A673 (cell line): ENCODE measurements around the gene NLN. TPM values are rescaled to one million over a fixed set of nuclear protein-coding genes. Genes with fewer than 3 reads are reported as not detected.

ENCODE experiments used
- BruUV-seq: library from RNA; stranded (reverse); fragments of 400-500 nt; replicated peaks from 2 replicates; lab custom pipeline; 2021; lab: Mats Ljungman, UMichigan
- CTCF ChIA-PET: fragments of 300-600 bp; sonication (Branson Sonifier 250); formaldehyde crosslinking; loops from one replicate; lab custom pipeline; 2022; ENCODE audit warnings: antibody characterized with exemption; lab: Charles Lee
- POLR2A ChIA-PET: fragments of 300-600 bp; sonication (Branson Sonifier 250); formaldehyde crosslinking; loops from one replicate; lab custom pipeline; 2022; ENCODE audit warnings: antibody characterized with exemption; ENCODE audit not compliant: low non-redundant PET; lab: Charles Lee
- DNase-seq: peaks from one replicate; pipeline ENCODE4 v3.0.0-alpha.2; 2015; ENCODE audit warnings: low spot score
- H3K27ac ChIP-seq: fragments of 200-600 bp; sonication (generic); 2 replicates; pipeline ENCODE4 v1.5.1; 2016; ENCODE audit warnings: mixed run types, low read depth, mild to moderate bottlenecking, mixed read lengths, antibody characterized with exemption, low read length; ENCODE audit not compliant: poor library complexity, severe bottlenecking
- H3K27me3 ChIP-seq: fragments of 200-600 bp; sonication (generic); replicated peaks from 2 replicates; pipeline ENCODE4 v1.6.1; 2017; ENCODE audit warnings: mixed run types, low read depth, mild to moderate bottlenecking, mixed read lengths, antibody characterized with exemption, low read length; ENCODE audit not compliant: insufficient read depth, poor library complexity
- H3K36me3 ChIP-seq: fragments of 200-600 bp; sonication (generic); 2 replicates; pipeline ENCODE4 v1.6.1; 2016; ENCODE audit warnings: mixed run types, mild to moderate bottlenecking, mixed read lengths, antibody characterized with exemption, low read length; ENCODE audit not compliant: insufficient read depth, poor library complexity, severe bottlenecking
- H3K4me1 ChIP-seq: fragments of 200-600 bp; sonication (generic); 2 replicates; pipeline ENCODE4 v1.6.1; 2017; ENCODE audit warnings: mixed run types, mild to moderate bottlenecking, mixed read lengths, antibody characterized with exemption, low read length; ENCODE audit not compliant: insufficient read depth, poor library complexity, severe bottlenecking
- H3K4me3 ChIP-seq: fragments of 200-600 bp; sonication (generic); 2 replicates; pipeline ENCODE4 v1.5.1; 2016; ENCODE audit warnings: low read depth, mixed run types, mild to moderate bottlenecking, mixed read lengths, low read length; ENCODE audit not compliant: poor library complexity, severe bottlenecking
- H3K9me3 ChIP-seq: fragments of 200-600 bp; sonication (generic); 2 replicates; pipeline ENCODE4 v1.6.1; 2016; ENCODE audit warnings: mixed run types, low read depth, mild to moderate bottlenecking, mixed read lengths, antibody characterized with exemption, low read length; ENCODE audit not compliant: poor library complexity, severe bottlenecking
- CTCF ChIP-seq: fragments of 300-800, 200-600 bp; sonication (generic); conservative IDR thresholded peaks from 2 replicates; pipeline ENCODE4 v1.5.1; 2017; ENCODE audit warnings: low read depth, mild to moderate bottlenecking, antibody characterized with exemption, low read length, moderate library complexity, mixed read lengths
- EZH2 ChIP-seq: fragments of 200-600 bp; sonication (generic); IDR thresholded peaks from 2 replicates; pipeline ENCODE4 v1.6.1; 2017; ENCODE audit warnings: borderline replicate concordance, low read depth, mild to moderate bottlenecking, mixed read lengths, antibody characterized with exemption, low read length; ENCODE audit not compliant: poor library complexity, severe bottlenecking
- intact Hi-C: fragments of 100-400 bp; cut with micrococcal nuclease; formaldehyde crosslinking; loops from one replicate; pipeline ENCODE4 v1.10.0; 2022; ENCODE audit not compliant: unreplicated experiment
- total RNA-seq: library from RNA; stranded (reverse); gene quantifications from 2 replicates; pipeline ENCODE4 v1.2.3, GENCODE V29; 2021

The NLN gene
- total RNA-seq, 1 experiment from 2014 or later = 99.9 TPM

GRCh38 chr5:65819215-65819904 is 97.4 kb downstream of the NLN start:
- H3K36me3 ChIP-seq = peaks cover 4% of the 10 kb centered on the region
- no TSS peak for BruUV-seq
- no peaks in the 10 kb centered on the region for H3K4me1 ChIP-seq
- no peak overlapping the region for H3K4me3 ChIP-seq
- no peak for DNase-seq
- CTCF ChIA-PET = no interaction called here
- TF ChIP-seq EZH2 (no peak), CTCF (no peak)
- POLR2A ChIA-PET = no interaction called here
- H3K9me3 ChIP-seq = no peaks in the 10 kb centered on the region
- intact Hi-C loops = no loop called here
- H3K27me3 ChIP-seq = no peaks in the 10 kb centered on the region
- H3K27ac ChIP-seq = no peak overlapping the region

DNA sequence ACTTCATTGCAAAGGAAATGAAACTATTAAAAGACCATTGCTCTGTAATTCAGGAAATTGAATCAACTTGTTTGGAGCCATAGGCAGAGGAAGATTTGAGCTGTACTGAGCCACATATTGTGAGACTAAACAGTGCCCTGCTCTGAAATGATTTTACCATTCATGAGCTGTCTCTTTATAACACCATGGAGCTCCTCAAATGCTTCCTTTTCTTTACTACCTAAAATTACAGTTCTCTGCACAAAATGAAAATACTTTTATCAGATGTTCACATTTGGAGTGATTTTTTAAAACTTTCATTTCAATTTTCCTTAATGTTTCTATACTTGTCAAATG is 97.9 kb downstream of the NLN start:
- Histone ChIP-seq H3K9me3 (no peaks in the 10 kb centered on the region), H3K27ac (no peak overlapping the region), H3K4me3 (no peak overlapping the region), H3K27me3 (no peaks in the 10 kb centered on the region), H3K4me1 (no peaks in the 10 kb centered on the region), H3K36me3 (peaks cover 4% of the 10 kb centered on the region)
- no peak for TF ChIP-seq CTCF
- TF ChIP-seq EZH2 = no peak
- CTCF ChIA-PET = no interaction called here
- intact Hi-C loops = no loop called here
- no peak for DNase-seq
- POLR2A ChIA-PET = no interaction called here
- BruUV-seq = no TSS peak

GRCh38 chr5:65820373-65820772 is 98.4 kb downstream of the NLN start:
- Histone ChIP-seq H3K36me3 (peaks cover 4% of the 10 kb centered on the region), H3K4me1 (no peaks in the 10 kb centered on the region), H3K4me3 (no peak overlapping the region), H3K27me3 (no peaks in the 10 kb centered on the region), H3K9me3 (no peaks in the 10 kb centered on the region), H3K27ac (no peak overlapping the region)
- no TSS peak for BruUV-seq
- TF ChIP-seq EZH2 (no peak), CTCF (no peak)
- POLR2A ChIA-PET = no interaction called here
- intact Hi-C loops = no loop called here
- peak; percentile 9 for DNase-seq
- CTCF ChIA-PET = no interaction called here
